Duodenal mucosa (tissue), 2 donors: ENCODE data around the gene PPP2R2D.

ENCODE experiments used
- H3K27ac ChIP-seq: one replicate; pipeline ENCODE4 v1.7.0; 2013; ENCODE audit warnings: low read depth, low read length
- H3K27me3 ChIP-seq, 2 donors: one replicate each; pipeline ENCODE4 v1.7.0; 2013; ENCODE audit warnings: low read length in 2 of 2, control low read depth in 1 of 2; ENCODE audit not compliant: insufficient read depth in 2 of 2, control insufficient read depth in 1 of 2
- H3K36me3 ChIP-seq, 2 donors: one replicate each; pipeline ENCODE4 v1.7.0; 2013; ENCODE audit warnings: low read length in 2 of 2, control low read depth in 1 of 2; ENCODE audit not compliant: insufficient read depth in 2 of 2, control insufficient read depth in 1 of 2
- H3K4me1 ChIP-seq, 2 donors: one replicate each; pipeline ENCODE4 v1.7.0; 2013; ENCODE audit warnings: low read length in 2 of 2, control low read depth in 1 of 2; ENCODE audit not compliant: insufficient read depth in 2 of 2, control insufficient read depth in 1 of 2
- H3K4me3 ChIP-seq, 2 donors: one replicate each; pipeline ENCODE4 v1.7.0; 2013; ENCODE audit warnings: low read length in 2 of 2, low read depth in 1 of 2
- H3K9ac ChIP-seq, 2 donors: one replicate each; pipeline ENCODE4 v1.7.0; 2013; ENCODE audit warnings: low read length in 2 of 2, low read depth in 1 of 2
- H3K9me3 ChIP-seq, 2 donors: one replicate each; pipeline ENCODE4 v1.7.0; 2013; ENCODE audit warnings: low read length in 2 of 2, control low read depth in 1 of 2; ENCODE audit not compliant: control insufficient read depth in 1 of 2

PPP2R2D gene

GRCh38 chr10:131974034-131974817 is 73.4 kb downstream of the PPP2R2D start:
- H3K27ac ChIP-seq, result no peak overlapping the region
- peaks cover 0 to 2% of the 10 kb centered on the region in 2 donors for H3K9me3 ChIP-seq
- no peak overlapping the region for H3K4me3 ChIP-seq
- H3K36me3 ChIP-seq, result peaks cover 4 to 9% of the 10 kb centered on the region in 2 donors
- peaks cover 4 to 7% of the 10 kb centered on the region in 2 donors for H3K27me3 ChIP-seq
- H3K4me1 ChIP-seq, result peaks cover 5 to 9% of the 10 kb centered on the region in 2 donors
- no peak overlapping the region for H3K9ac ChIP-seq

DNA sequence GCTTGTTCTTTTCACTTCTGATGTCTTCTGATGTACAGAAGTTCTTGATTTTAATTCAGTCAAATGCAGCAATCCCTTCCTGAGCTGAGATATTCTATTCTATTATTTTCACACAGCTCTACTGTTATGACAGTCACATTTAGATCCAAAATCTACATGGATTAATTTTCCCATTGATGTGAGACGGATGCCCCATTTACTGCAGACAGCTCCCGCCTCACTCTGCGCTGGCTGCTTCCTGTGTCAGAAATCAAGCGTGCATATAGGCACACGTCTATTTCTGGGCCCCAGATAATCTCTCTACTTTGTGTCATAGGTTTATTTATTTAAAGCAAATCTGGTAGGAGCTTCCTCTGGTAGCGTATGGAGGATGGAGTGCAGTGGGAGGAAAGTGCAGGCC is 74.2 kb downstream of the PPP2R2D start:
- H3K9me3 ChIP-seq, result peaks cover 0 to 2% of the 10 kb centered on the region in 2 donors
- H3K4me1 ChIP-seq, result peaks cover 5 to 9% of the 10 kb centered on the region in 2 donors
- H3K9ac ChIP-seq, result no peak overlapping the region
- H3K4me3 ChIP-seq, result no peak overlapping the region
- H3K36me3 ChIP-seq, result peaks cover 3 to 8% of the 10 kb centered on the region in 2 donors
- peaks cover 11 to 12% of the 10 kb centered on the region in 2 donors for H3K27me3 ChIP-seq
- no peak overlapping the region for H3K27ac ChIP-seq

- no peak overlapping the region for H3K9ac ChIP-seq
- no peak overlapping the region for H3K4me3 ChIP-seq
- no peak overlapping the region for H3K27ac ChIP-seq
- peaks cover 0 to 1% of the 10 kb centered on the region in 2 donors for H3K36me3 ChIP-seq
- H3K4me1 ChIP-seq, result peaks cover 8 to 10% of the 10 kb centered on the region in 2 donors
- peaks cover 0 to 2% of the 10 kb centered on the region in 2 donors for H3K9me3 ChIP-seq
- H3K27me3 ChIP-seq, result peaks cover 14 to 16% of the 10 kb centered on the region in 2 donors
These were observed 75.0 kb downstream of the PPP2R2D start for GRCh38 chr10:131975796-131976195.

DNA sequence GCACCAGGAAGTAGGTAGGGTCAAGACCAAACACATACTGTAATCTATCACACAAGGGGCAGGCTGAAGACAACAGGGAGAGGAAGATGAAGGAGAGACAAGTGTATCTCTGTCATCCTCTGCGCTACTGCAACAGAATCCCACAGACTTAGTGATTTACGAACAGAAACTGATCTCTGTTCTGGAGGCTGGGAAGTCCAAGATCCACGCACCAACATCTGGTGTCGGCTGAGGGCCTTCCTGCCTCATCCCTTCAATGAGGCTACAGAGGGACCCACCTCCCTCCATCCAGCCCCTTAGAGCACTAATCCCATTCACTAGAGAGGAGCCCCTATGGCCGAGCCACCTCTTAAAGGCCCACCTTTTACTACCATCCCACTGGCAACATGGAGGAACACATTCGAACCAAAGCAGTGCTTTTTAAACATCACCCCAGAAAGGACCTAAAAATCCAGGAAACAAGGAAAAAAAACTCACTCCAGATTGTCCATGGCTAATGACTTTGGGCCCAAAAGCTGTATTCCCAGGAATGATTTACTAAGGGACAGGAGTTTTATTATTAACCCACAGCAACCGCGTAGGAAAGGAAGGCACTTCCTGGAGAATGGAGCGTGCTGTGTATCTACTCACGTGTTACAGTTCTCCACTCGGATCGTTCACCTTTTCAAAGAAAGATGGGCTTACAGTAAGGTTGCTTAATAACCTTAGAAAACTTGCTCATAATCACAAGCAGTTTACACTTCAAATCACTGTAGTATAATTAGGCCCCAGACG is 76.7 kb downstream of the PPP2R2D start:
- H3K9me3 ChIP-seq, result peaks cover 0 to 2% of the 10 kb centered on the region in 2 donors
- peaks cover 19 to 23% of the 10 kb centered on the region in 2 donors for H3K27me3 ChIP-seq
- H3K27ac ChIP-seq, result no peak overlapping the region
- H3K36me3 ChIP-seq, result no peaks in the 10 kb centered on the region
- H3K4me3 ChIP-seq, result no peak overlapping the region
- H3K4me1 ChIP-seq, result peaks cover 13 to 15% of the 10 kb centered on the region in 2 donors
- H3K9ac ChIP-seq, result no peak overlapping the region

DNA sequence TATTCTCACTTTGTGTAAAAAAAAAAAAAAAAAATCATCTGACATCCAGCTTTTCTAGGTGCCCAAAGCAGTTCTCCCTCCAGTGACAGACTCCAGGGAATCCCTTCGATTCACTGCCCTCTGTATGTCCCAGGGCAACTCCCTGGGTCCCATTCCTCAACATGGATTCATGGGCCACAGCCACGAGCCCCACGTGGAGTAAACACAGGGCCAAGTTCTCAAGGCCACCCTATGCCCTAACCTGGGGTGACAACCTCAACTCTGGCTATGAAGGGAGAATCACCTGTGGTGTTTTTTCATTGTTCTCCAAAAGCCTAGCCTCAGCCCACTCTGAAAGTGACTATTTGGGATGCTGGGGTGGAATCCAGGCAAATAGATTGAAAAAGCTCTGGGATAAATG is 77.6 kb downstream of the PPP2R2D start:
- H3K4me3 ChIP-seq, result no peak overlapping the region
- no peak overlapping the region for H3K9ac ChIP-seq
- peaks cover 19 to 23% of the 10 kb centered on the region in 2 donors for H3K27me3 ChIP-seq
- H3K27ac ChIP-seq, result no peak overlapping the region
- peaks cover 0 to 2% of the 10 kb centered on the region in 2 donors for H3K9me3 ChIP-seq
- peaks cover 9% of the 10 kb centered on the region in 2 donors for H3K4me1 ChIP-seq
- H3K36me3 ChIP-seq, result no peaks in the 10 kb centered on the region

- Histone ChIP-seq H3K9me3 (peaks cover 0 to 2% of the 10 kb centered on the region in 2 donors), H3K9ac (no peak overlapping the region), H3K27ac (no peak overlapping the region), H3K27me3 (peaks cover 23 to 24% of the 10 kb centered on the region in 2 donors), H3K36me3 (no peaks in the 10 kb centered on the region), H3K4me3 (no peak overlapping the region), H3K4me1 (peaks cover 7 to 9% of the 10 kb centered on the region in 2 donors)
These were observed 78.0 kb downstream of the PPP2R2D start for GRCh38 chr10:131978851-131979250.

DNA sequence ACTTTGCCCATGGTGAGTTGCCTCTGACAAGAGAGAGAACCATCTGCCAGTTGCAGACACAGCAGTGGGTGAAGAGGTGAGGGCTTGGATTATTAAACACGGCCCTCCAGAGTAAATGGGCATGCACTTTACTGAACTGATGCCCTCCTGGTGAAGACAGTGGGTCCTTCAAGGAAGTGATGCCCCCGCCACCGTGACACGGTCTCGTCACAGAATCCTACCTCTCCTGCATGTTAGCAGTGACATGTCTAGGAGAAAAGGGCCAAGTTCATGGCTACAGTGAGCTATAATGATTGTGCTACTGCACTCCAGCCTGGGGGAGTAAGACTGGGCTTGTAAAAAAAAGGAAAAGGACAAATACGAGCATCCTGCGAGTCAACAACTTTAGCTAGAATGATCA is 78.5 kb downstream of the PPP2R2D start:
- H3K4me3 ChIP-seq, result no peak overlapping the region
- H3K4me1 ChIP-seq, result peaks cover 7 to 9% of the 10 kb centered on the region in 2 donors
- peaks cover 0 to 2% of the 10 kb centered on the region in 2 donors for H3K9me3 ChIP-seq
- H3K27ac ChIP-seq, result no peak overlapping the region
- no peaks in the 10 kb centered on the region for H3K36me3 ChIP-seq
- no peak overlapping the region for H3K9ac ChIP-seq
- peaks cover 23 to 28% of the 10 kb centered on the region in 2 donors for H3K27me3 ChIP-seq

DNA sequence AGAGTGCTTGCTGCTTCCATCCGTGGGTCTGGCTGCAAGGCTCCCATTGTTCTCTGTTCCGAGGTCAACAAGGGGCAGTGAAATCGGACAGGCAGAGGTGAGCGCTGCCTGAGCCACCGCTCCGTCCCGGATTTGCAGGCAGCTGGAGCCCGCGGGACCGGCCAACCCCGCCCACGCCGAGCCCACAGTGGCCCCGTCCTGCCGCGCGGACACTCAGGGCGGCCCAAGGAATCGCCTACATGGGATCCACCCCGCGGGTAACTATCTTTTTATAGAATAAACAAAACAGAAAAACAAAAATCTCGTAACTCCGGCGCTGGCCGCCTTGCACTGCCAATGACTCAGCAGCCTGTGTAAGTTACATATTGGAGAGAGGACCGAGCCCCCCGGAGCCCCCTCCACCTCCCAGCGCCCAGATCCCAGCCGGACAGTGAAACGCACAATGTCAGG is 79.0 kb downstream of the PPP2R2D start:
- Histone ChIP-seq H3K36me3 (no peaks in the 10 kb centered on the region), H3K9ac (no peak overlapping the region), H3K27me3 (peaks cover 23 to 28% of the 10 kb centered on the region in 2 donors), H3K4me1 (peaks cover 7 to 9% of the 10 kb centered on the region in 2 donors), H3K9me3 (peaks cover 0 to 2% of the 10 kb centered on the region in 2 donors), H3K27ac (no peak overlapping the region), H3K4me3 (peak overlapping the region; percentile 21 to 41)

- no peak overlapping the region for H3K27ac ChIP-seq
- H3K4me1 ChIP-seq, result peaks cover 7 to 9% of the 10 kb centered on the region in 2 donors
- peaks cover 0 to 2% of the 10 kb centered on the region in 2 donors for H3K9me3 ChIP-seq
- no peak overlapping the region for H3K9ac ChIP-seq
- H3K36me3 ChIP-seq, result no peaks in the 10 kb centered on the region
- H3K27me3 ChIP-seq, result peaks cover 23 to 28% of the 10 kb centered on the region in 2 donors
- peak overlapping the region; percentile 21 to 41 for H3K4me3 ChIP-seq
These were observed 79.5 kb downstream of the PPP2R2D start for GRCh38 chr10:131980321-131980720.
